GM23338 (cell line): Measurements from ENCODE around the gene STK39.

ENCODE experiments used
- CREB1 ChIP-seq: fragments of 250-450 bp; sonication (Bioruptor Pico); IDR thresholded peaks from 2 replicates; pipeline ENCODE4 v1.5.0; 2020; ENCODE audit warnings: low read depth, mild to moderate bottlenecking, moderate library complexity
- CTCF ChIP-seq, 2 experiments: fragments of 200-600 bp in 1 of 2; sonication (generic) in 1 of 2; conservative IDR thresholded peaks; 2 replicates each; pipeline versions ENCODE4 v1.5.1 to v1.6.1; 2016 to 2017; ENCODE audit warnings: antibody characterized with exemption in 2 of 2, low read depth in 2 of 2, mild to moderate bottlenecking in 2 of 2, moderate library complexity in 1 of 2
- EZH2 ChIP-seq: fragments of 200-600 bp; sonication (generic); IDR thresholded peaks from one replicate; pipeline ENCODE4 v1.8.0; 2017; ENCODE audit warnings: antibody characterized with exemption, mild to moderate bottlenecking, low read depth; ENCODE audit not compliant: unreplicated experiment
- EZH2phosphoT487 ChIP-seq: fragments of 200-600 bp; sonication (generic); IDR thresholded peaks from one replicate; pipeline ENCODE4 v1.8.1; 2018; ENCODE audit warnings: antibody characterized with exemption; ENCODE audit not compliant: unreplicated experiment
- JUNB ChIP-seq: IDR thresholded peaks from one replicate; pipeline ENCODE4 v1.6.1; 2016; ENCODE audit warnings: antibody characterized with exemption; ENCODE audit not compliant: unreplicated experiment
- NANOG ChIP-seq: IDR thresholded peaks from 2 replicates; pipeline ENCODE4 v1.6.1; 2016; ENCODE audit warnings: antibody characterized with exemption, borderline replicate concordance
- POLR2AphosphoS5 ChIP-seq: IDR thresholded peaks from 2 replicates; pipeline ENCODE4 v1.6.1; 2016; ENCODE audit warnings: antibody characterized with exemption, low read depth
- REST ChIP-seq: IDR thresholded peaks from one replicate; pipeline ENCODE4 v1.6.1; 2018; ENCODE audit warnings: antibody characterized with exemption; ENCODE audit not compliant: unreplicated experiment
- STAT1 ChIP-seq: IDR thresholded peaks from one replicate; pipeline ENCODE4 v1.6.1; 2016; ENCODE audit warnings: antibody characterized with exemption; ENCODE audit not compliant: unreplicated experiment
- ZNF114 ChIP-seq: fragments of 250-450 bp; sonication (Bioruptor Pico); IDR thresholded peaks from 2 replicates; pipeline ENCODE4 v1.5.0; 2020; ENCODE audit warnings: mild to moderate bottlenecking, moderate library complexity
- ZNF331 ChIP-seq: fragments of 250-450 bp; sonication (Bioruptor Pico); IDR thresholded peaks from 2 replicates; pipeline ENCODE4 v1.5.0; 2020; ENCODE audit warnings: low read depth, mild to moderate bottlenecking, moderate library complexity
- TF ChIP-seq, protein P1 (sequence below): fragments of 250-450 bp; sonication (Bioruptor Pico); IDR thresholded peaks from 2 replicates; pipeline ENCODE4 v1.5.0; 2020; ENCODE audit warnings: mild to moderate bottlenecking, moderate library complexity
- TF ChIP-seq, protein P2 (sequence below): IDR thresholded peaks from 2 replicates; pipeline ENCODE4 v1.6.1; 2016; ENCODE audit warnings: antibody characterized with exemption

GRCh38 chr2:168212866-168213265, 34.5 kb downstream of the STK39 start:
- no peak for TF ChIP-seq POLR2AphosphoS5
- no peak for TF ChIP-seq CTCF (conservative IDR thresholded peaks at IDR 0.05; ENCODE audit: low read depth in 2 of 2)
- TF ChIP-seq, protein P1, sequence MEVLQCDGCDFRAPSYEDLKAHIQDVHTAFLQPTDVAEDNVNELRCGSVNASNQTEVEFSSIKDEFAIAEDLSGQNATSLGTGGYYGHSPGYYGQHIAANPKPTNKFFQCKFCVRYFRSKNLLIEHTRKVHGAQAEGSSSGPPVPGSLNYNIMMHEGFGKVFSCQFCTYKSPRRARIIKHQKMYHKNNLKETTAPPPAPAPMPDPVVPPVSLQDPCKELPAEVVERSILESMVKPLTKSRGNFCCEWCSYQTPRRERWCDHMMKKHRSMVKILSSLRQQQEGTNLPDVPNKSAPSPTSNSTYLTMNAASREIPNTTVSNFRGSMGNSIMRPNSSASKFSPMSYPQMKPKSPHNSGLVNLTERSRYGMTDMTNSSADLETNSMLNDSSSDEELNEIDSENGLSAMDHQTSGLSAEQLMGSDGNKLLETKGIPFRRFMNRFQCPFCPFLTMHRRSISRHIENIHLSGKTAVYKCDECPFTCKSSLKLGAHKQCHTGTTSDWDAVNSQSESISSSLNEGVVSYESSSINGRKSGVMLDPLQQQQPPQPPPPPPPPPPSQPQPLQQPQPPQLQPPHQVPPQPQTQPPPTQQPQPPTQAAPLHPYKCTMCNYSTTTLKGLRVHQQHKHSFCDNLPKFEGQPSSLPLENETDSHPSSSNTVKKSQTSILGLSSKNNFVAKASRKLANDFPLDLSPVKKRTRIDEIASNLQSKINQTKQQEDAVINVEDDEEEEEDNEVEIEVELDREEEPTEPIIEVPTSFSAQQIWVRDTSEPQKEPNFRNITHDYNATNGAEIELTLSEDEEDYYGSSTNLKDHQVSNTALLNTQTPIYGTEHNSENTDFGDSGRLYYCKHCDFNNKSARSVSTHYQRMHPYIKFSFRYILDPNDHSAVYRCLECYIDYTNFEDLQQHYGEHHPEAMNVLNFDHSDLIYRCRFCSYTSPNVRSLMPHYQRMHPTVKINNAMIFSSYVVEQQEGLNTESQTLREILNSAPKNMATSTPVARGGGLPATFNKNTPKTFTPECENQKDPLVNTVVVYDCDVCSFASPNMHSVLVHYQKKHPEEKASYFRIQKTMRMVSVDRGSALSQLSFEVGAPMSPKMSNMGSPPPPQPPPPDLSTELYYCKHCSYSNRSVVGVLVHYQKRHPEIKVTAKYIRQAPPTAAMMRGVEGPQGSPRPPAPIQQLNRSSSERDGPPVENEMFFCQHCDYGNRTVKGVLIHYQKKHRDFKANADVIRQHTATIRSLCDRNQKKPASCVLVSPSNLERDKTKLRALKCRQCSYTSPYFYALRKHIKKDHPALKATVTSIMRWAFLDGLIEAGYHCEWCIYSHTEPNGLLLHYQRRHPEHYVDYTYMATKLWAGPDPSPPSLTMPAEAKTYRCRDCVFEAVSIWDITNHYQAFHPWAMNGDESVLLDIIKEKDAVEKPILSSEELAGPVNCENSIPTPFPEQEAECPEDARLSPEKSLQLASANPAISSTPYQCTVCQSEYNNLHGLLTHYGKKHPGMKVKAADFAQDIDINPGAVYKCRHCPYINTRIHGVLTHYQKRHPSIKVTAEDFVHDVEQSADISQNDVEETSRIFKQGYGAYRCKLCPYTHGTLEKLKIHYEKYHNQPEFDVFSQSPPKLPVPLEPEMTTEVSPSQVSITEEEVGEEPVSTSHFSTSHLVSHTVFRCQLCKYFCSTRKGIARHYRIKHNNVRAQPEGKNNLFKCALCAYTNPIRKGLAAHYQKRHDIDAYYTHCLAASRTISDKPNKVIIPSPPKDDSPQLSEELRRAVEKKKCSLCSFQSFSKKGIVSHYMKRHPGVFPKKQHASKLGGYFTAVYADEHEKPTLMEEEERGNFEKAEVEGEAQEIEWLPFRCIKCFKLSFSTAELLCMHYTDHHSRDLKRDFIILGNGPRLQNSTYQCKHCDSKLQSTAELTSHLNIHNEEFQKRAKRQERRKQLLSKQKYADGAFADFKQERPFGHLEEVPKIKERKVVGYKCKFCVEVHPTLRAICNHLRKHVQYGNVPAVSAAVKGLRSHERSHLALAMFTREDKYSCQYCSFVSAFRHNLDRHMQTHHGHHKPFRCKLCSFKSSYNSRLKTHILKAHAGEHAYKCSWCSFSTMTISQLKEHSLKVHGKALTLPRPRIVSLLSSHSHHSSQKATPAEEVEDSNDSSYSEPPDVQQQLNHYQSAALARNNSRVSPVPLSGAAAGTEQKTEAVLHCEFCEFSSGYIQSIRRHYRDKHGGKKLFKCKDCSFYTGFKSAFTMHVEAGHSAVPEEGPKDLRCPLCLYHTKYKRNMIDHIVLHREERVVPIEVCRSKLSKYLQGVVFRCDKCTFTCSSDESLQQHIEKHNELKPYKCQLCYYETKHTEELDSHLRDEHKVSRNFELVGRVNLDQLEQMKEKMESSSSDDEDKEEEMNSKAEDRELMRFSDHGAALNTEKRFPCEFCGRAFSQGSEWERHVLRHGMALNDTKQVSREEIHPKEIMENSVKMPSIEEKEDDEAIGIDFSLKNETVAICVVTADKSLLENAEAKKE = no peak
- TF ChIP-seq EZH2 = no peak
- TF ChIP-seq EZH2phosphoT487 = no peak
- no peak for TF ChIP-seq REST
- no peak for TF ChIP-seq CREB1
- TF ChIP-seq STAT1 = no peak
- no peak for TF ChIP-seq JUNB
- no peak for TF ChIP-seq ZNF331 (CRISPR knock-in tag)
- TF ChIP-seq ZNF114 (CRISPR knock-in tag) = no peak
- no peak for TF ChIP-seq NANOG
- TF ChIP-seq, protein P2, sequence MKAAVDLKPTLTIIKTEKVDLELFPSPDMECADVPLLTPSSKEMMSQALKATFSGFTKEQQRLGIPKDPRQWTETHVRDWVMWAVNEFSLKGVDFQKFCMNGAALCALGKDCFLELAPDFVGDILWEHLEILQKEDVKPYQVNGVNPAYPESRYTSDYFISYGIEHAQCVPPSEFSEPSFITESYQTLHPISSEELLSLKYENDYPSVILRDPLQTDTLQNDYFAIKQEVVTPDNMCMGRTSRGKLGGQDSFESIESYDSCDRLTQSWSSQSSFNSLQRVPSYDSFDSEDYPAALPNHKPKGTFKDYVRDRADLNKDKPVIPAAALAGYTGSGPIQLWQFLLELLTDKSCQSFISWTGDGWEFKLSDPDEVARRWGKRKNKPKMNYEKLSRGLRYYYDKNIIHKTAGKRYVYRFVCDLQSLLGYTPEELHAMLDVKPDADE = no peak
